Fibroblast of lung (primary cell): ENCODE results near the gene ACLY. TPM values are rescaled to one million over a fixed set of nuclear protein-coding genes. Genes with fewer than 3 reads are reported as not detected.

Experiments used
- DNase-seq, 2 donors: peaks; one replicate each; pipeline versions ENCODE4 v3.0.0 to v3.0.0-alpha.2; 2010; ENCODE audit warnings: low read depth in 2 of 2
- H2AFZ ChIP-seq: 2 replicates; pipeline ENCODE4 v1.5.1; 2012; ENCODE audit warnings: low read length, control low read depth, inconsistent platforms
- H3K27ac ChIP-seq: 2 replicates; pipeline ENCODE4 v1.5.1; 2011; ENCODE audit warnings: low read length, control low read depth; ENCODE audit not compliant: insufficient read depth
- H3K27me3 ChIP-seq: 2 replicates; pipeline ENCODE4 v1.5.1; 2011; ENCODE audit warnings: mild to moderate bottlenecking, low read length; ENCODE audit not compliant: control insufficient read depth, insufficient read depth
- H3K36me3 ChIP-seq: 2 replicates; pipeline ENCODE4 v1.5.1; 2011; ENCODE audit warnings: low read length; ENCODE audit not compliant: control insufficient read depth, insufficient read depth
- H3K4me1 ChIP-seq: 2 replicates; pipeline ENCODE4 v1.5.1; 2011; ENCODE audit warnings: low read length; ENCODE audit not compliant: control insufficient read depth, insufficient read depth; ENCODE audit errors: extremely low read depth
- H3K4me2 ChIP-seq: 2 replicates; pipeline ENCODE4 v1.5.1; 2011; ENCODE audit warnings: low read length, control low read depth; ENCODE audit not compliant: insufficient read depth; ENCODE audit errors: extremely low read depth
- H3K4me3 ChIP-seq, 4 experiments: fragments of 200-600 bp in 1 of 4; sonication (generic) in 1 of 4; replicated peaks in 1 of 4; 2 replicates each; pipeline ENCODE4 v1.5.1; 2011 to 2016; ENCODE audit warnings: low read length in 4 of 4, low read depth in 3 of 4, mild to moderate bottlenecking in 3 of 4, control low read depth in 2 of 4, inconsistent platforms in 1 of 4, mixed read lengths in 1 of 4; ENCODE audit not compliant: insufficient read depth in 1 of 4; ENCODE audit errors: control extremely low read depth in 1 of 4
- H3K79me2 ChIP-seq: 2 replicates; pipeline ENCODE4 v1.5.1; 2012; ENCODE audit warnings: mild to moderate bottlenecking, low read length, inconsistent platforms; ENCODE audit not compliant: control insufficient read depth, insufficient read depth
- H3K9ac ChIP-seq: 2 replicates; pipeline ENCODE4 v1.5.1; 2011; ENCODE audit warnings: mild to moderate bottlenecking, low read length, control low read depth; ENCODE audit not compliant: insufficient read depth
- H3K9me3 ChIP-seq: 2 replicates; pipeline ENCODE4 v1.5.1; 2012; ENCODE audit warnings: low read depth, low read length; ENCODE audit not compliant: control insufficient read depth, insufficient read depth
- H4K20me1 ChIP-seq: 2 replicates; pipeline ENCODE4 v1.5.1; 2011; ENCODE audit warnings: low read length; ENCODE audit not compliant: control insufficient read depth, insufficient read depth; ENCODE audit errors: extremely low read depth
- EZH2 ChIP-seq: IDR thresholded peaks from 2 replicates; pipeline ENCODE4 v1.5.1; 2012; ENCODE audit warnings: low read length, control low read depth, mild to moderate bottlenecking; ENCODE audit errors: missing control alignments
- polyA plus RNA-seq, 2 donors: library from polyadenylated mRNA; depleted of rRNA in 1 of 2; stranded (reverse) in 1 of 2; unstranded in 1 of 2; fragments of >200 nt; gene quantifications; 2 replicates each; pipeline ENCODE4 v1.2.1, GENCODE V29; 2011 to 2012; ENCODE audit warnings: missing spikeins in 1 of 2
- total RNA-seq: library from RNA; depleted of rRNA; stranded (reverse); fragments of >200 nt; gene quantifications from 2 replicates; pipeline ENCODE4 v1.2.1, GENCODE V29; 2014
- TF ChIP-seq, protein P1 (sequence below), 2 donors: IDR thresholded peaks in 1 of 2; conservative IDR thresholded peaks in 1 of 2; 1 replicate in 1 of 2; 2 replicates in 1 of 2; pipeline ENCODE4 v1.5.1; 2011 to 2012; ENCODE audit warnings: low read length in 2 of 2, control low read depth in 1 of 2, inconsistent platforms in 1 of 2, low read depth in 1 of 2, mild to moderate bottlenecking in 1 of 2

Gene ACLY
- total and polyA plus RNA-seq, 2 donors (not counting 1 experiment from before 2014, with no cell fraction given): 225 to 312 TPM

DNA sequence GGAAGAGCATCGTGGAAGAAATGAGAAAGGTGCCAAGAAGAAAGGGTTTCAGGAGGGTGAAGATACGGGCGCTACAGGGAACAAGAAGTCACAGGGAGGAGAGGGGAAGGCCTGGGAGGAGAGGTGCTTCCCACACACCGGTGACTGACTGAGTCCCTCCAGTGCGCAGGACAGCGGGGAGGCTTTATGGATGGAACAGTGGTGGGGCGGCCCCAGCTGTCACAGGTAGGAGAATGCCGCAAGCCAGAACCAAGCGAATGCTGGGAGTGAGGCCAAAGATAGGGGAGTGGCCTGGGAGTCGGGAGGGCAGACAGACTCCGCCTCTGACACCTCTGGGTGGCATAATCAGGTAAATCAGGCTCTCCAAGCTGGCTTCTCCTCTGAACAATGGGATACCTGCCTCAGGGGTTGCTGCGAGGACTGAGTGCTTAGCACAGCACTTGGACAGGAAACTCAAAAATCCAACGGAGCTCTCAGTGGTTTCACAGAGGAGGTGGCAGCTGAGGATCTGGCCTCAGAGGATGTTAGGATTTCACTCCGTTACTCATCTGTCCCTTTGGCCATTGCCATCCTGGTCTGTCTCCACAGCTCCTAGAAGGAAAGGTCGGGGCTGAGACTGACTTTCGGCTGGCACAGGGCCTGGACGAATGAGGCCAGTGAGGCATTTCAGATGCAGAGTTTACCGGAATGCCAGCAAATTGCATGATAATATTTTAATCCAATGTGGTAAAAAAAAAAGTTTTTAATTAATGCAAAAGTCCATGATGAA is 47.1 kb upstream of the ACLY start:
- no peaks in the 10 kb centered on the region for H3K27me3 ChIP-seq
- peak overlapping the region; percentile 42 for H2AFZ ChIP-seq
- peak; percentile 28 to 40 for DNase-seq
- H4K20me1 ChIP-seq: no peaks in the 10 kb centered on the region
- H3K4me3 ChIP-seq: peak overlapping the region; percentile 58 to 97 (median 84)
- peak overlapping the region; percentile 98 for H3K4me2 ChIP-seq
- H3K4me1 ChIP-seq: peaks cover 6% of the 10 kb centered on the region
- H3K27ac ChIP-seq: peak overlapping the region; percentile 3
- H3K36me3 ChIP-seq: peaks cover 8% of the 10 kb centered on the region
- H3K79me2 ChIP-seq: peaks cover 27% of the 10 kb centered on the region
- no peak for TF ChIP-seq EZH2
- TF ChIP-seq, protein P1, sequence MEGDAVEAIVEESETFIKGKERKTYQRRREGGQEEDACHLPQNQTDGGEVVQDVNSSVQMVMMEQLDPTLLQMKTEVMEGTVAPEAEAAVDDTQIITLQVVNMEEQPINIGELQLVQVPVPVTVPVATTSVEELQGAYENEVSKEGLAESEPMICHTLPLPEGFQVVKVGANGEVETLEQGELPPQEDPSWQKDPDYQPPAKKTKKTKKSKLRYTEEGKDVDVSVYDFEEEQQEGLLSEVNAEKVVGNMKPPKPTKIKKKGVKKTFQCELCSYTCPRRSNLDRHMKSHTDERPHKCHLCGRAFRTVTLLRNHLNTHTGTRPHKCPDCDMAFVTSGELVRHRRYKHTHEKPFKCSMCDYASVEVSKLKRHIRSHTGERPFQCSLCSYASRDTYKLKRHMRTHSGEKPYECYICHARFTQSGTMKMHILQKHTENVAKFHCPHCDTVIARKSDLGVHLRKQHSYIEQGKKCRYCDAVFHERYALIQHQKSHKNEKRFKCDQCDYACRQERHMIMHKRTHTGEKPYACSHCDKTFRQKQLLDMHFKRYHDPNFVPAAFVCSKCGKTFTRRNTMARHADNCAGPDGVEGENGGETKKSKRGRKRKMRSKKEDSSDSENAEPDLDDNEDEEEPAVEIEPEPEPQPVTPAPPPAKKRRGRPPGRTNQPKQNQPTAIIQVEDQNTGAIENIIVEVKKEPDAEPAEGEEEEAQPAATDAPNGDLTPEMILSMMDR (conservative IDR thresholded peaks at IDR 0.05 in 1 of 2, IDR thresholded peaks at IDR 0.05 in 1 of 2; ENCODE audit: low read depth in 1 of 2, low read length in 2 of 2): no peak
- H3K9ac ChIP-seq: peak overlapping the region; percentile 36
- no peaks in the 10 kb centered on the region for H3K9me3 ChIP-seq

DNA sequence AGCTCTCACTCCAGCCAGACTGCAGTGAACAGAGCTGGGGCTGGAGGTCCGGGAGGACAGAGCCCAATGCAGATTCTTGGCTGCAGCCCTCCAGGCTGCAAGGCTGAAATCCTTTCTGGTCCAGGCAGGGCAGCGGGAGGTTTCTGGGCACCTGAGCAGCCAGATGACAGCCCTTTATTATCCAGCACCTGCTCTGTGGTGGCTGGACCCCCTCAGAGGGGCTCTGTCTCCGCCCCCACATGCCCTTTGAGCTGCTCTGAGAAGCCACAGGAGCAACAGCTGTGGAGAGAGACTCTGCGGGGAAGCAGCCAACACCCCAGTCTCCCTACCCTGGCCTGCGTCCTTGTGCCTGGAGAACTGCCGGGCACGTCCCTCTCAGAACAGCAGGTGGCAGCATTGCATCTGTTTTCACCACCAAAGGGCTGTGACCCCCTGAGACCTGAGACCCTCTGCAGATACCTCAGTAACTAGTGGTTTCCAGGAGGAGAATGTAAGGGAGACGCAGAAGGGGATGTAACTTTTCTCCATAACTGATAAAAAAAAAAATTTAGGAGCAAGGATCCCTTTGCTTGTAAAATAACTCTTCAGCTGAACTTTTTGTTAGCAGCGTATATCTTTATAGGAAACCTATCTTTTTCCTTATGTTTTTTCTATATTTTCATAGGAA is 44.1 kb upstream of the ACLY start:
- peak; percentile 40 to 66 for DNase-seq
- Histone ChIP-seq H3K79me2 (peaks cover 9% of the 10 kb centered on the region), H3K9me3 (no peaks in the 10 kb centered on the region), H3K36me3 (no peaks in the 10 kb centered on the region), H3K4me3 (no peak overlapping the region), H3K27me3 (no peaks in the 10 kb centered on the region), H2AFZ (no peak overlapping the region), H3K9ac (no peak overlapping the region), H3K27ac (no peak overlapping the region), H3K4me1 (peaks cover 6% of the 10 kb centered on the region), H3K4me2 (no peak overlapping the region), H4K20me1 (no peaks in the 10 kb centered on the region)
- no peak for TF ChIP-seq EZH2
- TF ChIP-seq, protein P1 (conservative IDR thresholded peaks at IDR 0.05 in 1 of 2, IDR thresholded peaks at IDR 0.05 in 1 of 2; ENCODE audit: low read depth in 1 of 2, low read length in 2 of 2): peak; percentile 87 to 94

DNA sequence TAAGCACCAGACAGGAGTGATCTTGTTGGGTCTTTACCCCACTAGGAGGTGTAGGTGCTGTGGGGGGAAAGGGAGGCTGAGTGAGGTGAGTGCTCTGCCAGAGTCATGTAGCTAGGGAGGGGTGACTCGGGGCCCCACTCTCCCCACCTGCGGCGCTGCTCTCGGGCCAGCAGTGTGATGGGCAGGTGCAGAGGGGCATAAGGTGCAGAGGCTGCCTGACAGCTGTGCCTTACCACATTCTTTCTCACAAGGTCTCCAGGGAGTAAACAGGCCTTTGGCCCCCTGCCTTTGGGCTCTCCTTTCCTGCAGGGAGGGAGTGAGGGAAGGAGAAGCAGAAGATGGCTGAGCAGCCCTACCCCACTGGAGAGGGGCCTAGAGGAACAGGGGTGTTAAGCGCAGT is 43.4 kb upstream of the ACLY start:
- no peak overlapping the region for H3K9ac ChIP-seq
- TF ChIP-seq, protein P1 (conservative IDR thresholded peaks at IDR 0.05 in 1 of 2, IDR thresholded peaks at IDR 0.05 in 1 of 2; ENCODE audit: low read depth in 1 of 2, low read length in 2 of 2): no peak
- TF ChIP-seq EZH2: no peak
- no peak overlapping the region for H3K27ac ChIP-seq
- H4K20me1 ChIP-seq: no peaks in the 10 kb centered on the region
- H3K79me2 ChIP-seq: peaks cover 1% of the 10 kb centered on the region
- H3K36me3 ChIP-seq: no peaks in the 10 kb centered on the region
- no peaks in the 10 kb centered on the region for H3K9me3 ChIP-seq
- no peak overlapping the region for H3K4me2 ChIP-seq
- no peak for DNase-seq
- H3K27me3 ChIP-seq: no peaks in the 10 kb centered on the region
- no peak overlapping the region for H3K4me3 ChIP-seq
- H2AFZ ChIP-seq: no peak overlapping the region
- peaks cover 6% of the 10 kb centered on the region for H3K4me1 ChIP-seq
